OCI-LY7 (cell line): ENCODE results near the gene COL23A1. TPM values are rescaled to one million over a fixed set of nuclear protein-coding genes. Genes with fewer than 3 reads are reported as not detected.

Experiments
- BruUV-seq: library from RNA; stranded (reverse); fragments of 400-500 nt; replicated peaks from 2 replicates; lab custom pipeline; 2021; lab: Mats Ljungman, UMichigan
- CTCF ChIA-PET: fragments of 300-600 bp; sonication (Branson Sonifier 250); formaldehyde crosslinking; loops from one replicate; lab custom pipeline; 2022; ENCODE audit warnings: antibody characterized with exemption; ENCODE audit not compliant: unreplicated experiment; lab: Charles Lee
- POLR2A ChIA-PET: fragments of 300-600 bp; sonication (Branson Sonifier 250); formaldehyde crosslinking; loops from one replicate; lab custom pipeline; 2022; ENCODE audit warnings: antibody characterized with exemption; lab: Charles Lee
- DNase-seq: peaks from one replicate; pipeline ENCODE4 v3.0.0-alpha.2; 2015; ENCODE audit warnings: low spot score
- H2AFZ ChIP-seq: fragments of 200-600 bp; sonication (generic), shearing (Covaris generic); 2 replicates; pipeline ENCODE4 v1.6.1; 2014; ENCODE audit warnings: mild to moderate bottlenecking, antibody characterized with exemption, low read length, moderate library complexity
- H3K27ac ChIP-seq: fragments of 200-600 bp; sonication (generic); 2 replicates; pipeline ENCODE4 v1.5.1; 2014; ENCODE audit warnings: mixed run types, low read depth, mild to moderate bottlenecking, moderate library complexity, low read length, inconsistent platforms; ENCODE audit not compliant: poor library complexity, severe bottlenecking
- H3K36me3 ChIP-seq: fragments of 200-600 bp; sonication (generic); 2 replicates; pipeline ENCODE4 v1.6.1; 2014; ENCODE audit warnings: mild to moderate bottlenecking, antibody characterized with exemption, low read length, moderate library complexity, mixed read lengths; ENCODE audit not compliant: insufficient read depth
- H3K4me1 ChIP-seq: fragments of 200-600 bp; sonication (generic); 2 replicates; pipeline ENCODE4 v1.5.1; 2014; ENCODE audit warnings: mild to moderate bottlenecking, low read length; ENCODE audit not compliant: insufficient read depth, poor library complexity, severe bottlenecking
- H3K4me2 ChIP-seq: fragments of 200-600 bp; sonication (generic); 2 replicates; pipeline ENCODE4 v1.6.1; 2014; ENCODE audit warnings: mild to moderate bottlenecking, low read length
- H3K4me3 ChIP-seq: fragments of 200-600 bp; sonication (generic); 2 replicates; pipeline ENCODE4 v1.5.1; 2014; ENCODE audit warnings: mild to moderate bottlenecking, low read depth, low read length; ENCODE audit not compliant: poor library complexity, severe bottlenecking
- H3K79me2 ChIP-seq: fragments of 200-600 bp; sonication (generic); 2 replicates; pipeline ENCODE4 v1.6.1; 2016; ENCODE audit warnings: low read depth, mild to moderate bottlenecking, low read length, moderate library complexity, mixed read lengths; ENCODE audit not compliant: insufficient read depth
- H3K9me2 ChIP-seq: fragments of 200-600 bp; sonication (generic); 2 replicates; pipeline ENCODE4 v1.6.1; 2016; ENCODE audit warnings: mild to moderate bottlenecking, low read length, mixed read lengths; ENCODE audit not compliant: insufficient read depth
- H3K9me3 ChIP-seq: fragments of 200-600 bp; sonication (generic); 2 replicates; pipeline ENCODE4 v1.6.1; 2014; ENCODE audit warnings: mild to moderate bottlenecking, mixed run types, low read length, mixed read lengths
- H4K20me1 ChIP-seq: fragments of 200-600 bp; sonication (generic); 2 replicates; pipeline ENCODE4 v1.6.1; 2014; ENCODE audit warnings: mild to moderate bottlenecking, antibody characterized with exemption, low read length, moderate library complexity, mixed read lengths; ENCODE audit not compliant: insufficient read depth
- CTCF ChIP-seq: fragments of 200-600 bp; sonication (generic); conservative IDR thresholded peaks from 2 replicates; pipeline ENCODE4 v1.5.1; 2014; ENCODE audit warnings: mild to moderate bottlenecking, antibody characterized with exemption, low read length, moderate library complexity, mixed read lengths
- EZH2phosphoT487 ChIP-seq: fragments of 200-600 bp; sonication (generic); IDR thresholded peaks from 2 replicates; pipeline ENCODE4 v1.6.1; 2018; ENCODE audit warnings: low read depth, borderline replicate concordance, mild to moderate bottlenecking, mixed run types, antibody characterized with exemption, low read length, moderate library complexity, mixed read lengths
- intact Hi-C: fragments of 100-400 bp; cut with micrococcal nuclease; formaldehyde crosslinking; loops from one replicate; pipeline ENCODE4 v1.10.0; 2022; ENCODE audit not compliant: unreplicated experiment
- total RNA-seq, 2 experiments: library from RNA; depleted of rRNA in 1 of 2; stranded (reverse); fragments of >200 nt in 1 of 2; shearing (Covaris generic) in 1 of 2; gene quantifications; 2 replicates each; pipeline ENCODE4 v1.2.3, GENCODE V29; 2014 to 2022

The COL23A1 gene
- total RNA-seq, 2 experiments from 2014 or later = 0.53 TPM; not detected in 1

- CTCF ChIA-PET = no interaction called here
Measured at GRCh38 chr5:178296066-178296465, 294.1 kb downstream of the COL23A1 start.

GRCh38 chr5:178295589-178295988 lies 294.6 kb downstream of the COL23A1 start:
- intact Hi-C loops = no loop called here
- no TSS peak for BruUV-seq
- H3K79me2 ChIP-seq = no peaks in the 10 kb centered on the region
- no peaks in the 10 kb centered on the region for H4K20me1 ChIP-seq
- no peaks in the 10 kb centered on the region for H3K4me1 ChIP-seq
- no peak overlapping the region for H2AFZ ChIP-seq
- H3K9me2 ChIP-seq = no peaks in the 10 kb centered on the region
- POLR2A ChIA-PET = no interaction called here
- no peak overlapping the region for H3K4me2 ChIP-seq
- CTCF ChIA-PET = no interaction called here
- no peaks in the 10 kb centered on the region for H3K36me3 ChIP-seq
- no peak for DNase-seq
- H3K27ac ChIP-seq = no peak overlapping the region
- TF ChIP-seq EZH2phosphoT487 (no peak), CTCF (no peak)
- H3K4me3 ChIP-seq = no peak overlapping the region
- no peaks in the 10 kb centered on the region for H3K9me3 ChIP-seq

More at GRCh38 chr5:178296066-178296465, 294.1 kb downstream of the COL23A1 start:
- Histone ChIP-seq H3K27ac (no peak overlapping the region), H3K4me3 (no peak overlapping the region), H3K9me3 (peaks cover 4% of the 10 kb centered on the region), H3K9me2 (no peaks in the 10 kb centered on the region), H3K4me1 (no peaks in the 10 kb centered on the region), H4K20me1 (no peaks in the 10 kb centered on the region), H3K79me2 (no peaks in the 10 kb centered on the region), H3K4me2 (no peak overlapping the region), H2AFZ (no peak overlapping the region), H3K36me3 (no peaks in the 10 kb centered on the region)
- intact Hi-C loops = no loop called here
- no TSS peak for BruUV-seq
- no peak for TF ChIP-seq EZH2phosphoT487
- no peak for TF ChIP-seq CTCF
- DNase-seq = no peak
- POLR2A ChIA-PET = no interaction called here

GRCh38 chr5:178293815-178294214 lies 296.4 kb downstream of the COL23A1 start:
- Histone ChIP-seq H3K9me3 (no peaks in the 10 kb centered on the region), H2AFZ (no peak overlapping the region), H3K36me3 (no peaks in the 10 kb centered on the region), H4K20me1 (no peaks in the 10 kb centered on the region), H3K9me2 (no peaks in the 10 kb centered on the region), H3K4me3 (no peak overlapping the region), H3K4me1 (no peaks in the 10 kb centered on the region), H3K4me2 (no peak overlapping the region), H3K79me2 (no peaks in the 10 kb centered on the region), H3K27ac (no peak overlapping the region)
- ChIA-PET POLR2A (no interaction called here), CTCF (no interaction called here)
- no peak for DNase-seq
- TF ChIP-seq CTCF (no peak), EZH2phosphoT487 (no peak)
- intact Hi-C loops = no loop called here
- no TSS peak for BruUV-seq
